PC-3 (cell line): Measurements from ENCODE around the gene EXD3. TPM values are rescaled to one million over a fixed set of nuclear protein-coding genes. Genes with fewer than 3 reads are reported as not detected.

Experiments used
- ATAC-seq: fragments of 200-7000 bp; cut with Tn5 transposase; 2 replicates; pipeline ENCODE4 v1.9.1; 2020; ENCODE audit warnings: mild to moderate bottlenecking, moderate library complexity
- BruUV-seq: library from RNA; stranded (reverse); fragments of 400-500 nt; replicated peaks from 2 replicates; lab custom pipeline; 2021; lab: Mats Ljungman, UMichigan
- CTCF ChIA-PET: fragments of 300-600 bp; sonication (Branson Sonifier 250); formaldehyde crosslinking; loops from one replicate; lab custom pipeline; 2022; ENCODE audit warnings: antibody characterized with exemption; lab: Charles Lee
- POLR2A ChIA-PET: fragments of 300-600 bp; sonication (Branson Sonifier 250); formaldehyde crosslinking; loops from one replicate; lab custom pipeline; 2022; ENCODE audit warnings: antibody characterized with exemption; ENCODE audit not compliant: unreplicated experiment; lab: Charles Lee
- DNase-seq: peaks from one replicate; pipeline ENCODE4 v3.0.0-alpha.2; 2015
- H2AFZ ChIP-seq: fragments of 300-600 bp; sonication (generic); 2 replicates; pipeline ENCODE4 v1.6.0; 2016; ENCODE audit warnings: antibody characterized with exemption, low read length
- H3F3A ChIP-seq: fragments of 300-600 bp; sonication (generic); one replicate; pipeline ENCODE4 v1.6.0; 2017; ENCODE audit warnings: antibody characterized with exemption, low read length, control low read depth, mild to moderate bottlenecking; ENCODE audit not compliant: unreplicated experiment
- H3K27ac ChIP-seq: fragments of 300-600 bp; sonication (generic); 2 replicates; pipeline ENCODE4 v1.5.1; 2016; ENCODE audit warnings: mild to moderate bottlenecking, low read length
- H3K27me3 ChIP-seq: fragments of 300-600 bp; sonication (generic); 2 replicates; pipeline ENCODE4 v1.6.1; 2016; ENCODE audit warnings: low read length, mixed read lengths
- H3K36me3 ChIP-seq: fragments of 300-600 bp; sonication (generic); 2 replicates; pipeline ENCODE4 v1.6.1; 2016; ENCODE audit warnings: low read depth, mixed run types, low read length, mixed read lengths
- H3K4me1 ChIP-seq: fragments of 300-600 bp; sonication (generic); 2 replicates; pipeline ENCODE4 v1.5.1; 2016; ENCODE audit warnings: low read length; ENCODE audit not compliant: insufficient read depth
- H3K4me2 ChIP-seq: fragments of 300-600 bp; sonication (generic); 2 replicates; pipeline ENCODE4 v1.6.0; 2016; ENCODE audit warnings: low read length
- H3K4me3 ChIP-seq: fragments of 300-600 bp; sonication (generic); 2 replicates; pipeline ENCODE4 v1.5.1; 2016; ENCODE audit warnings: mild to moderate bottlenecking, low read length, mixed read lengths
- H3K79me2 ChIP-seq: fragments of 300-600 bp; sonication (generic); 2 replicates; pipeline ENCODE4 v1.6.1; 2017; ENCODE audit warnings: low read length, mixed read lengths
- H3K9ac ChIP-seq: fragments of 300-600 bp; sonication (generic); 2 replicates; pipeline ENCODE4 v1.6.0; 2016; ENCODE audit warnings: mild to moderate bottlenecking, low read length
- H3K9me2 ChIP-seq: fragments of 300-600 bp; sonication (generic); replicated peaks from 2 replicates; pipeline ENCODE4 v1.6.1; 2016; ENCODE audit warnings: mixed run types, low read length, mixed read lengths
- H3K9me3 ChIP-seq: fragments of 300-600 bp; sonication (generic); 2 replicates; pipeline ENCODE4 v1.6.1; 2016; ENCODE audit warnings: low read length, mixed read lengths
- H4K20me1 ChIP-seq: fragments of 300-600 bp; sonication (generic); 2 replicates; pipeline ENCODE4 v1.6.1; 2016; ENCODE audit warnings: low read length, mixed read lengths
- CTCF ChIP-seq: fragments of 300-600 bp; sonication (generic); conservative IDR thresholded peaks from 2 replicates; pipeline ENCODE4 v1.5.1; 2017; ENCODE audit warnings: antibody characterized with exemption, low read depth, mild to moderate bottlenecking, low read length
- EZH2 ChIP-seq: fragments of 300-600 bp; sonication (generic); IDR thresholded peaks from one replicate; pipeline ENCODE4 v1.6.1; 2017; ENCODE audit warnings: antibody characterized with exemption, mild to moderate bottlenecking, low read length; ENCODE audit not compliant: unreplicated experiment
- EZH2phosphoT487 ChIP-seq: fragments of 300-600 bp; sonication (generic); IDR thresholded peaks from 2 replicates; pipeline ENCODE4 v1.6.1; 2018; ENCODE audit warnings: mild to moderate bottlenecking, antibody characterized with exemption, low read length, borderline replicate concordance
- intact Hi-C: fragments of 100-400 bp; cut with micrococcal nuclease; formaldehyde crosslinking; loops from 2 replicates; pipeline ENCODE4 v1.9.0; 2023
- total RNA-seq: library from RNA; depleted of rRNA; stranded (reverse); fragments of >200 nt; gene quantifications from 2 replicates; pipeline ENCODE4 v1.2.3, GENCODE V29; 2014

EXD3 gene
- total RNA-seq, 1 experiment from 2014 or later: 1.9 TPM

- Histone ChIP-seq H3K9me2 (no peaks in the 10 kb centered on the region), H3K9me3 (no peaks in the 10 kb centered on the region), H3K79me2 (no peaks in the 10 kb centered on the region), H3K4me3 (no peak overlapping the region), H2AFZ (no peak overlapping the region), H3K36me3 (no peaks in the 10 kb centered on the region), H3K27me3 (no peaks in the 10 kb centered on the region), H3F3A (no peaks in the 10 kb centered on the region), H3K4me1 (no peaks in the 10 kb centered on the region), H3K9ac (no peak overlapping the region), H3K4me2 (no peak overlapping the region), H3K27ac (no peak overlapping the region), H4K20me1 (no peaks in the 10 kb centered on the region)
- ChIA-PET POLR2A (no interaction called here), CTCF (no interaction called here)
- no TSS peak for BruUV-seq
- intact Hi-C loops: no loop called here
- ATAC-seq (no peak), DNase-seq (no peak)
- TF ChIP-seq CTCF (no peak), EZH2phosphoT487 (no peak), EZH2 (no peak)
Measured at GRCh38 chr9:137465720-137466388, 42.9 kb upstream of the EXD3 start.

DNA sequence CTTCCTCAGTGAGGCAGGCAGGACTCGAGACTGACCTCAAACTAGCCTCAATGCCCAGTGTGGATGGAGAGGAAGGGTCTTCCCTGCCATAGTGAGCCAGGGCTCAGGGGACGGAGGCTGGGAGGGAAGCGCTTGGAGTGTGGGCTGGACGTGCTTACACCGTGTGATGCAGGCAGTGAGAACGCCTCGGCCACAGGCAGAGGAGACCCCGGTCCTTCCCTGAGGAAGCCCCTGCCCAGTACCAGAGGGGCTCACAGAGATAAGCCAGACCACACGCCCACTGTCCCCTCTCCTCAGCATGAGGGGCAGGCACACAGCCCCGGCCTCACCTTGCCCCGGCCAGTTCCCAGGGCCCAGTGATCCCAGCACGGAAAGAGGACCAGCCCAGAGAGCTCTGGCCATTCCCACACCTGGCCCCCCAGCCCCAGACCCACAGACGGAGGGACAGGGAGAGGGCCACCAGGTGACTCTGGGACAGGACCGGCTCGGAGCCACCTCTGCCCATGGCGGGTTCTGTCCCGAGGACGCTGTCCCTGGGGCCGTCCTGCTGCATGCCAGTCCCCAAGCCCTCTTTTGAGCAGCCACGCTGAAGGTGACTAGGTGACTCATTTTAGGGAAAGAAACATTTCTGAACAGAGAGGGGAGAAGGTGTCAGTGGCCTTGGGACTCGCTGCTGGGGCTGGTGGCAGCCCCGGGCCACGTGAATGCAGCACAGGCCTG is 42.2 kb upstream of the EXD3 start:
- Histone ChIP-seq H3K27me3 (no peaks in the 10 kb centered on the region), H3K36me3 (no peaks in the 10 kb centered on the region), H3K79me2 (no peaks in the 10 kb centered on the region), H3K9ac (no peak overlapping the region), H3K4me3 (no peak overlapping the region), H4K20me1 (no peaks in the 10 kb centered on the region), H2AFZ (no peak overlapping the region), H3K9me3 (no peaks in the 10 kb centered on the region), H3K27ac (no peak overlapping the region), H3K4me1 (no peaks in the 10 kb centered on the region), H3K4me2 (no peak overlapping the region), H3F3A (no peaks in the 10 kb centered on the region), H3K9me2 (no peaks in the 10 kb centered on the region)
- no peak for ATAC-seq
- DNase-seq: no peak
- BruUV-seq: no TSS peak
- intact Hi-C loops: no loop called here
- ChIA-PET POLR2A (no interaction called here), CTCF (no interaction called here)
- no peak for TF ChIP-seq CTCF
- TF ChIP-seq EZH2phosphoT487: no peak
